ENCODE measurements around the gene CGNL1. TPM values are rescaled to one million over a fixed set of nuclear protein-coding genes. Genes with fewer than 3 reads are reported as not detected.

CGNL1 gene
- polyA plus RNA-seq (2011; rRNA removed) (0.06 and 0.09 TPM in 2 replicates), polyA minus RNA-seq (2011; rRNA and poly(A)+ RNA removed) (0.05 TPM in 2 replicates)

GRCh38 chr15:57375827-57376695, at the start of gene CGNL1:
Gene CGNL1 (plus strand): TSS chr15:57376505. CDS start chr15:57438000, 61,495 bp downstream.
- Histone ChIP-seq H3K4me3 (ENCODE audit: low read depth, low read length) (peak within 1 kb of the TSS; percentile 49), H3K27me3 (ENCODE audit: control insufficient read depth, insufficient read depth, low read length) (peaks cover 26% of the 10 kb centered on the region), H3K36me3 (ENCODE audit: control insufficient read depth, insufficient read depth, low read length) (no peaks in the 10 kb centered on the region)
- TF ChIP-seq CTCF (IDR thresholded peaks at IDR 0.05; ENCODE audit: insufficient read depth, low read depth, low read length), result no peak
- ChIA-PET POLR2A (interaction anchor here (0.6 kb wide), 1 partner anchor 1218 kb away, joined by 4 read pairs; no protein-coding TSS in a partner anchor), CTCF (interaction anchor here (0.9 to 1.7 kb wide), 6 partner anchors 12 to 152 kb away, joined by 3 to 8 read pairs (median 3); no protein-coding TSS in a partner anchor)
- DNase-seq (ENCODE audit: low read depth), result no peak

- DNase-seq (ENCODE audit: low read depth), result peak; percentile 97
- no peak overlapping the region for H3K4me3 ChIP-seq (ENCODE audit: low read depth, low read length)
- ChIA-PET POLR2A (no interaction called here), CTCF (interaction anchor here (1.3 to 2.9 kb wide), 4 partner anchors 13 to 836 kb away, joined by 3 to 21 read pairs (median 7); no protein-coding TSS in a partner anchor)
- no peak for TF ChIP-seq CTCF (IDR thresholded peaks at IDR 0.05; ENCODE audit: insufficient read depth, low read depth, low read length)
- H3K27me3 ChIP-seq (ENCODE audit: control insufficient read depth, insufficient read depth, low read length), result no peaks in the 10 kb centered on the region
- no peaks in the 10 kb centered on the region for H3K36me3 ChIP-seq (ENCODE audit: control insufficient read depth, insufficient read depth, low read length)
These were observed 48.3 kb upstream of the CGNL1 start for GRCh38 chr15:57327985-57328471.

- Histone ChIP-seq H3K36me3 (ENCODE audit: control insufficient read depth, insufficient read depth, low read length) (no peaks in the 10 kb centered on the region), H3K4me3 (ENCODE audit: low read depth, low read length) (no peak overlapping the region), H3K27me3 (ENCODE audit: control insufficient read depth, insufficient read depth, low read length) (no peaks in the 10 kb centered on the region)
- ChIA-PET CTCF (interaction anchor here (1.1 to 2.9 kb wide), 5 partner anchors 12 to 837 kb away, joined by 3 to 21 read pairs (median 5); no protein-coding TSS in a partner anchor), POLR2A (no interaction called here)
- no peak for DNase-seq (ENCODE audit: low read depth)
- TF ChIP-seq CTCF (IDR thresholded peaks at IDR 0.05; ENCODE audit: insufficient read depth, low read depth, low read length), result no peak
These were observed 47.8 kb upstream of the CGNL1 start for GRCh38 chr15:57328479-57328878.

- CTCF ChIA-PET, result interaction anchor here (1.1 to 2.9 kb wide), 5 partner anchors 12 to 837 kb away, joined by 3 to 21 read pairs (median 5); no protein-coding TSS in a partner anchor
- no peak overlapping the region for H3K4me3 ChIP-seq (ENCODE audit: low read depth, low read length)
- no peaks in the 10 kb centered on the region for H3K36me3 ChIP-seq (ENCODE audit: control insufficient read depth, insufficient read depth, low read length)
- H3K27me3 ChIP-seq (ENCODE audit: control insufficient read depth, insufficient read depth, low read length), result no peaks in the 10 kb centered on the region
- POLR2A ChIA-PET, result no interaction called here
- TF ChIP-seq CTCF (IDR thresholded peaks at IDR 0.05; ENCODE audit: insufficient read depth, low read depth, low read length), result no peak
- DNase-seq (ENCODE audit: low read depth), result no peak
These were observed 47.4 kb upstream of the CGNL1 start for GRCh38 chr15:57328897-57329296.

All from BJ (cell line).